Measurements from ENCODE around the gene CALML3. TPM values are rescaled to one million over a fixed set of nuclear protein-coding genes. Genes with fewer than 3 reads are reported as not detected.
"Not testable (repeated sequence)": the region's sequence is repeated elsewhere in the genome, so short reads cannot be mapped to it uniquely, and the experiment has no call there.

CALML3 gene
- not detected in 2 replicates for total RNA-seq

- no peak for DNase-seq (ENCODE audit: low read depth in 2 of 2)
Measured at GRCh38 chr10:5524641-5525560, at the start of gene CALML3. Gene CALML3 (plus strand): TSS chr10:5524961. CDS start chr10:5525086, 125 bp downstream.

- not testable (repeated sequence) for DNase-seq (ENCODE audit: low read depth in 2 of 2)
Measured at GRCh38 chr10:5475088-5475487, 49.7 kb upstream of the CALML3 start.

- not testable (repeated sequence) for DNase-seq (ENCODE audit: low read depth in 2 of 2)
Measured at GRCh38 chr10:5475974-5476807, 48.6 kb upstream of the CALML3 start.

- no peak for DNase-seq (ENCODE audit: low read depth in 2 of 2)
Measured at GRCh38 chr10:5476918-5477525, 47.7 kb upstream of the CALML3 start.

GRCh38 chr10:5477948-5478693, 46.6 kb upstream of the CALML3 start:
- DNase-seq (ENCODE audit: low read depth in 2 of 2): no peak

- DNase-seq (ENCODE audit: low read depth in 2 of 2): no peak
Measured at GRCh38 chr10:5478694-5479305, 46.0 kb upstream of the CALML3 start.

GRCh38 chr10:5479481-5480161, 45.1 kb upstream of the CALML3 start:
- peak; percentile 15 to 33 for DNase-seq (ENCODE audit: low read depth in 2 of 2)

GRCh38 chr10:5480162-5480941, 44.4 kb upstream of the CALML3 start:
- DNase-seq (ENCODE audit: low read depth in 2 of 2): no peak

GRCh38 chr10:5481121-5481520, 43.6 kb upstream of the CALML3 start:
- no peak for DNase-seq (ENCODE audit: low read depth in 2 of 2)

GRCh38 chr10:5482016-5482415, 42.7 kb upstream of the CALML3 start:
- DNase-seq (ENCODE audit: low read depth in 2 of 2): no peak

- DNase-seq (ENCODE audit: low read depth in 2 of 2): no peak
Measured at GRCh38 chr10:5484205-5484604, 40.6 kb upstream of the CALML3 start.

GRCh38 chr10:5485290-5485689, 39.5 kb upstream of the CALML3 start:
- DNase-seq (ENCODE audit: low read depth in 2 of 2): no peak

- no peak for DNase-seq (ENCODE audit: low read depth in 2 of 2)
Measured at GRCh38 chr10:5485948-5486852, 38.6 kb upstream of the CALML3 start.

- no peak for DNase-seq (ENCODE audit: low read depth in 2 of 2)
Measured at GRCh38 chr10:5486853-5487235, 37.9 kb upstream of the CALML3 start.

GRCh38 chr10:5488272-5489161, 36.2 kb upstream of the CALML3 start:
- no peak for DNase-seq (ENCODE audit: low read depth in 2 of 2)

- DNase-seq (ENCODE audit: low read depth in 2 of 2): no peak
Measured at GRCh38 chr10:5490032-5490431, 34.7 kb upstream of the CALML3 start.
